Fibroblast of skin of right biceps (primary cell): ENCODE results near the gene SLC1A3.
"Not testable (repeated sequence)": the region's sequence is repeated elsewhere in the genome, so short reads cannot be mapped to it uniquely, and the experiment has no call there.

Source experiments
- DNase-seq: peaks from one replicate; pipeline ENCODE4 v3.0.0-alpha.2; 2013

Gene SLC1A3

DNA sequence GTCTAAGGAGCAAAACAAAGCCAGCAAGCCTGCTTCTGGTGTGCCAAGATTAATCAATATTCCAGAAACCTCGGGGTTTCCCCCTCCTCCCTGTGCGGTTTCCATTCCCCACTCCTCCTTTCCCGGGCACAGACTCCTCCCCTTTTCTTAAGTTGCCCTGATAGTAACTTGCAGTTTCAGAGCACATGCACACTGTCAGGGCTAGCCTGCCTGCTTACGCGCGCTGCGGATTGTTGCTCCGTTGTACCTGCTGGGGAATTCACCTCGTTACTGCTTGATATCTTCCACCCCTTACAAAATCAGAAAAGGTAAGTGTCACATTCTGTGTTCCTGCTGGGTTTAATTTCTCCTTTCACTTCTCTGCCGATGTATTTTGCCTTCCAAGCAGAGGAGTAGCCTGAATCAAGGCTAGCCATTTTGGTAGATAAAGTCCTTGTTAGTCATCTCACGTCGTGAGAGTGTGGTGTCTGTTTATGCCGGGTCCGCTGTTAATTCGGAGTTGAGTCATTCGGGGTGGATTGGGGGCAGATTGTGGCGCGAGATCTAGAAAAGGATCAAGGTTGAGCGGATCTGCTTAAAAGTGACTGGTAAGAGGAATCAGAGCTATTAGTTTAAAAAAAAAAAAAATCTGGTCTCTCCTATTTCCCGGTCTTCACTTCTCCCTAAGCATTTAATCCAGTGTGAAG is at the start of gene SLC1A3:
TSS of gene SLC1A3 (plus strand) at position 179 of the 686 bp plus-strand sequence. CDS start 1,818 bp downstream, outside the sequence.
- peak; percentile 88 for DNase-seq

DNA sequence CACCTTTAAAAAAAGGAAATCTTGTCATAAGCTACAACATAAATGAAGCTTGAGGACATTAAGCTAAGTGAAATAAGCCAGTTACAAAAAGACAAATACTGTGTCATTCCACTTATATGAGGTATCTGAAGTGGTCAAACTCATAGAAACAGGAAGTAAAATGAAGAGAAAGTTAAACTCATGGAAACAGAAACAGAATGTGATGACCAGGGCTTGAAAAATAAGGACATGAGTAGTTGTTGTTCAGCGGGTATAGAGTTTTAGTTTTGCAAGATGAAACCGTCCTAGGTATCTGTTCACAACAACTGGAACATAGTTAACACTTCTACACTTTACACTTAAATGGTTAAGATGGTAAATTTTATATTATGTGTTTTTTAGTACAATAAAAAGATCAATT is 47.8 kb upstream of the SLC1A3 start:
- no peak for DNase-seq

DNA sequence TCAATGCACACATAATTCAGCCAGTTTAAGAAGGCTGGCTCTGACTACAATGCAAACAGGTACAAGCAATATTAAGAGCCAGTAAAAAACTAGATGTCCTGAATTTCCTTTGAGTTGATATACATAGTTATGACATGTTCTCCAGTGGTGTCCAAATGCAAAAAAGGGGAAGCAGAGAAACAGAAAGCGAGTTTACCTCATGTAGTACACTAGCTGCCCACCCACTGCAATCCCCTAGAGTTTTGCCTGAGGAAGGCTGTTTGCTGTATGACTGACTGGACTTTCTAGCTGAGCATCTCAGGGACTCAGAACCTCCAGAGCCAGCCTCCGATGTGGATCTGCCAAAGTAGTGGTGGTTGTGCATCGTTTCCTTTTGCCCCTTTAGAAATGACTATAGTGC is 44.8 kb upstream of the SLC1A3 start:
- no peak for DNase-seq

DNA sequence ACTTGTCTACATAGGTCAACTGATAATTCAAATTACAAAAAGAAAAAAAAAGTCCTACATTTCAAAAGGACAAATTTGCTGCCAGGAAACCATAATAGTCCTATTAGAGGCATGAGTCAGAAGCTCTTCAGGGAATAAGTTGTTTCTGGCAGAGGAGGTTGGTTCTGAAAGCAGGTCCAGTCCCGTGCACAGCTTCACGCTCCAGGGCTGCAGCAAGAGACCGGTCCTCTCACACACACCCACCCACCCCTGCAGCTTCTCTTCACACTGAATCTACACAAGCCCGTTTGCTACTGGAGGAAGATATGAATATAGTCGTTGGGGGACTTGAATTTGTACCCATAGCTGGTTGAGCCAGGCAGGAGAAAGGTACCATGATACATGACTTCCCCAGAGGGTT is 36.9 kb upstream of the SLC1A3 start:
- DNase-seq: peak; percentile 71

DNA sequence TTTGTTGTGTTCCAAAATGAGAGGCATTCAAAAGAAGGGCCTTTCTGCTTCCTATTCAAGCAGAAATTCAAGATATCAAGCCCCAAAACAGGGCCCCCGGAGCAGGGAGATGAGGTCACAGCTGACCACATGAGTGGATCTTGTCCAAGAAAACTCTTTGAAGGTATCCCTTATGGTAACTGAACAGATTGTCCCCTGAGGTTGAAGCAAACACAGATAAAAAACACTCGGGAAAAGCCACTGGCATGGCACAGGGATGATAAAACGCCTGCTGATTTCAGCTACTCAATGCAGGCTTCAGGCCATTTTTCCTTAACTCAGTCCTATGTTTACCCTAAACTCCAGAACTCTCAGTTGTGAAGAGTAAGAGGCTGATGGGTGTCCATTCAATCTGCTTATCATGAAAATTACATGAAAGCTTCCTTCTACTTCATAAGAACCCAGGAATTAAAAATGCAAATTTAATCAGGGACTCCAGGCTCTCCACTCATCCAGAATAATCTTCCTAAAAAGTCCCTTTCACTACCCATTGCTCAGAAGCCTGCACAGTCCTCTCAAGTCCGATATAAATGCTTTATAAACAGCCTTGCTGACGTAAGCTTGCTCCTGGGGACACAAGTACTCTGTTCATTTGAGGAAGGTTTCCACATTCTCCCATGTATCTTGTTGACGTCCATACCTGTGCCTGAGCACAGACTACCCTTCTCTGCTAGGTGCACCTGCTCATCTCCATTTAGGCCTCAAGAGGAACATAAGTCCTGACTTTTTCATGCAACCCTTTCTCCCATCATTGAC is 35.9 kb upstream of the SLC1A3 start:
- peak; percentile 70 for DNase-seq

DNA sequence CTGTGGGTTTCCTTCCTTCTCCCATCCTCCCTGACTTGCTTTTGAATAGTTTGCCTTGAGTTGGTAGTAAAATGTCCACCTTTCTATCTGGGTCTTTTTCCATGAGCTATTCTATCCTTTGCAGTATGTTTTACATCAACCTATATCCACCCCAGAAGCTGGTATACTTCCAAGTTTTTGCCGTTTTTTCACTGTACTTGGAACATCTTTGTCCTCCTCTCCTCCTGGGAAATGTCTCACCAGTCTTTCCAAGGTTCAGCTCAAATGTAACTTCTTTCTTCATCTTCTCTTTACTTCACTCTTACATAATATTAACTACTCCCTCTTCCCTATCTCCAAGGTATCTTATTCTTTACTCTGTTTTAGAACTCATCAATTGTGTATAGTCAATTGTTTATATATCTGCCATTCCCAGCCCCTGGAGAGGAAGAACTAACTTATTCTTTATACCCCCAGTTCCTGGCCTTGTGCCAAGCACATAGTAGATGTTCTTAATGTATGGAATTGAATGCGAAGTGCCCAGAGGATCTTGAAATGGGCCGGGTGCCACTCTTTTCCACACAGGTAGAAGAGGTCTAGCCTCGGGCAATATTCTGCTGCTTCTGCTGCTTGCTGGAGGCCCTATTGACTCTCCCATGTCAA is 34.9 kb upstream of the SLC1A3 start:
- no peak for DNase-seq

DNA sequence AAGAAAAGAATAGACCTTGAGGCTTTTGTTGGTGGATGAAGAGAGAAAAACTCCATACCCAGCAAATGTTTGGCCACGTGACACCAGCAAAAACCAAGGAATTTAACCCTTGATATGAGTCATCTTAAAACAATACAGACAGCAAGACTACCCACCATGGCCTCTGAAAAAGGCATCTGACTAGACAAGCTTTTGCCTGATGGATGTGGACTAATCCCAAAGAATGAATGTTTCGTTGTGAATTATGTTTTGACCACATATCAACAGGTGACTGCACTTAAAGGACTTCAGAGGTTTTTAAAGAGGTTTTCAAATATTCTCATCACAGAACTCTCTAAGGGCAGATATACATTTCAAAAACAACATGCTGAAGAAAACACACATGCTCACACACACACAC is 33.0 kb upstream of the SLC1A3 start:
- DNase-seq: peak; percentile 95

DNA sequence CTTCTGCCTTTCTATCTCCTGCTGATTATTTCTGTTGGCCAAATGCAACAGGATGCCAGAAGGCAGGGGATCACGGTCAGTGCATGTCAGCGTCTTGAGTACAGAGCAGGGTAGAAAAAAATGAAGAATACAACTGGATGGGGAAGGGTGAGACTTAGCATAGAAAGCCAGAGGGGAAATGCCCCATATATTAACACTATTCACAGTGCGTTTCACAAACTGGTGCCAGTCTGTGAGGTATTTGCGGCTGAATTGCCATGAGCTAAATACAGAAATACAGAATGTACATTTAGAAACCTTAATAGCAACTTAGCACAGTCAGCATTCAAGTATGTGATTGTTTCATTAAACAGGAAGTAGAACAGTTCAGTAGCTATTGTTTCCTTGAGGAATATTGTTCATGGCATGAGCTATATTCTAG is 31.0 kb upstream of the SLC1A3 start:
- DNase-seq: peak; percentile 72

DNA sequence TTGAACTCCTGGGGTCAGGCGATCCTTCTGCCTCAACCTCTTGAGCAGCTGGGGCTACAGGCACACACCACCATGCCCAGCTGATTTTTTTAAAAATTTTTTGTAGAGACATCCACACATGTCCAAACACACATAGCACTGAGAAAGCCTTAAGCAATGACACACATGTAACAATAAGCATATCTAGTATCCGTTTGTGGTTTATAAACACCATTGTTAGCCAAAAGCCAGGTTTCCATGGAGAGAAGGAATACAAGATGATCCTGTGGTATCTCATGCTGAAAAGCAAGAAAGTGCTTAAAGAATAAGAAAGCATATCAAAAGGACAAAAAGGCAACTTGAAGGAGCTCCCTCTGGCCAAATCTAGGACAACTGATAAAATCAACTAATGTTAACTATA is 29.7 kb upstream of the SLC1A3 start:
- no peak for DNase-seq

DNA sequence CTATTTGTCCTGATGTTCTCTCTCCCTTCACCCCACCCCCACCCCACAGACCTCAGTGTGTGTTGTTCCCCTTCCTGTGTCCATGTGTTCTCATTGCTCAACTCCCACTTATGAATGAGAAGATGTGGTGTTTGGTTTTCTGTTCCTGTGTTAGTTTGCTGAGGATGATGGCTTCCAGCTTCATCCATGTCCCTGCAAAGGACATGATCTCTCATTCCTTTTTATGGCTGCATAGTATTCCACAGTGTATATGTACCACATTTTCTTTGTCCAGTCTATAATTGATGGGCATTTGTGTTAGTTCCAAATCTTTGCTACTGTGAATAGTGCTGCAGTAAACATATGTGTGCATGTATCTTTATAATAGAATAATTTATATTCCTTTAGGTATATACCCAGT is 26.5 kb upstream of the SLC1A3 start:
- DNase-seq: not testable (repeated sequence)

DNA sequence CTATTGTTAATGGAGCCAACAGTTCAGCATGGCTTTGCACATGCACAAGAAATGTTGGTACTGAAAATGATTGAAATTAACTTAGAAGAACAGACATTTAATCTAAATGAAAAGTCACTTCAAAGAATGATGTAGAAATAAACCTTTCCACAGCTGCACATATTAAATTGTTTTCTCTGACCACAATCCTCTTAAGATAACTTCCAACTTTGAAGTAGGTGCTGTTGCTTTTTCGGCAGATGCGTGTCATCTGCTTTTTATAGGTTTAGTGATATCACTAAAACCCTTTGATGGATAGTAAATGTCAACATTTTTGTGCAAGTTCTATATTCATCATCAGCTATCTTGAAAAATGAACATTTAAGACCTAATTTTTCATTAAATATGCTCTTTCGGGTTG is 25.3 kb upstream of the SLC1A3 start:
- no peak for DNase-seq

DNA sequence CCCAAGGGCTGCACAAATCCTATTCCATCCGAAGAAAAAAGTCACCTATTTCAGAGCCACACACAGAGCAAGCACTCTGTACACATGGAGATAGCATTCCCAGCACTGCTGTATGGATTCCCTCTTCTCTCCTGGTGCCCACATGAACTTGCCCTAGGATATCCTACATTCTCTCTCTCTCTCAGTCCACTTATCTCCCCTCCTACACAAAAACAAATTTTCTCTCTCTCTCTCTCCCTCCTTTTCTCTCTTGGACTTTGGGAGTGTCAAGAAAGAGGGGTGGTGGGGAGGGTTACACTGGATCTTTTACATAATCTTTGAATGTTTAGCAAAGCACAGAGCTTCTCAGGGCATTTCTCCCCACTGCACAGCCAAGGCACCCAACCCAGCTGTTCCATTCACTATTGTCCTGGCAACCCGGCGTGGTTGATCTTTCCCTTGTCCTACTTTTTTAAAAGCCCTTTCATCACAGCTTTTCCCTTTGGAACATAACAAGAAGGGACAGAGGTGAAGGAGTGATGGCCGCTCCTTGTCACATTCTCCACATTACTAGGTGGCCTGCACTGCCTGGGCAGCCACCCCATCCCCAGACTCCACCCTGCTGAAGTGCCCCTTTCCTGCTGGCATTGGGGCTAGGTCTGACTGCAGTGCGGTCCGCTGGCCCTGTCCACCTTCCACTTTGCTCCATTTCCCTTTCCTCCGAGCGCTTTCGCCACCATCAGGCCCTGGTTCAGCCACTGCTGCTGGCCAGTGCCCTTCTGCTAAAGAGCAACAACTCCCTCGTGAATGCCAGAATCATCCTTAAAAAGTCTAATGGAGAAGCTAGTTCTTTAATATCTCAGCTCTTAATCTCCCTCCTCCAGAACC is 22.2 kb upstream of the SLC1A3 start:
- no peak for DNase-seq

DNA sequence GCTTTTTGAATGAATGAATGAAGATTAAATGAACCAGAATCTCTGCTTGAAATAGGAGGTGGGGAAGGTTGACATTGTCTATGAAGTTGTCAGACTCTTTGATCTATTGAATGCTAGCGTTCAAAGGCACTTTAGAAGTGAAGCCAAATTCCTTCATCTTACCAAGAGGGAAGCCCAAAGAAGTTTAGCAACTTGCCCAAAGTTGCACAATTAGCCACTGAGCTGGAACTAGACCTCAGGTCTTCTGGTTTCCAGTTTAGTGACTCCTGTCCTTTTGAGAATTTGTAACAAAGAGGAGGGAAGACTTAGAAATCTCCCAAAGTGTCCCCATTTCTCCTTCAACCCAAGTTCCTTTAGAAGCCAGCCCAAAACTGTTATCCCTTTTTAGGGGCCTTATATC is 20.7 kb upstream of the SLC1A3 start:
- no peak for DNase-seq

DNA sequence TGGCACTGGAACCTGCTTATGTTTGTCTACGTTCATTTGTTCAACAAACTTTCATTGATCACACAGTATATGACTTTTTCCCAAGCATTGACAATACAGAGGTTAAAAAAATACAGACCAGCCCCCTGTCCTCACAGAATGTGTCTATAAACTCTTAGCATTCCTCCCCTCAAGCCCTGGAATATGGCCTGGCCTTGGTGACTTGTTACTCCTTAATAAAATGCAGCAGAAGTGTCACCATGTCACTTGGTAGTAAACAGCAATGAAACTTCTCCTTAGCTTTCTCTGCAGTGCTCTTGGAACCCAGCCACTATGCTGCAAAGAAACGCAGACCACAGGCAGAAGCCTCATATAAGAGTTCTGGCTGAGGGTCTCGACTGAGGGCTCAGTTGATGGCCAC is 19.1 kb upstream of the SLC1A3 start:
- DNase-seq: no peak

DNA sequence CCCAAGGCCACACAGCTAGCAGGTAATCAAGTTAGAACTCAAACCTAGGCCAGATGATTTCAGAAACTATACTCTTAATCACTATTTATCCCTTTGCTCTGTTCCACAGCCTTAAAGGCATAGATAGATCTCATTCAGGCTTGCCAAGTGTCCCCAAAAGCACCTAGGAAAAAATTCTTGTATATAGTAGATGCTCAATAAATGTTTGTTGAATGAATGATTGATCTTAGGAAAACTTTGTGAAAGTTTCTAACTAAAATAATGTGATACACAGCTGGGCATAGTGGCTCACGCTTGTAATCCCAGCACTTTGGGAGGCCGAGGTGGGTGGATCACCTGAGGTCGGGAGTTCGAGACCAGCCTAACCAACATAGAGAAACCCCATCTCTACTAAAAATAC is 16.7 kb upstream of the SLC1A3 start:
- not testable (repeated sequence) for DNase-seq

DNA sequence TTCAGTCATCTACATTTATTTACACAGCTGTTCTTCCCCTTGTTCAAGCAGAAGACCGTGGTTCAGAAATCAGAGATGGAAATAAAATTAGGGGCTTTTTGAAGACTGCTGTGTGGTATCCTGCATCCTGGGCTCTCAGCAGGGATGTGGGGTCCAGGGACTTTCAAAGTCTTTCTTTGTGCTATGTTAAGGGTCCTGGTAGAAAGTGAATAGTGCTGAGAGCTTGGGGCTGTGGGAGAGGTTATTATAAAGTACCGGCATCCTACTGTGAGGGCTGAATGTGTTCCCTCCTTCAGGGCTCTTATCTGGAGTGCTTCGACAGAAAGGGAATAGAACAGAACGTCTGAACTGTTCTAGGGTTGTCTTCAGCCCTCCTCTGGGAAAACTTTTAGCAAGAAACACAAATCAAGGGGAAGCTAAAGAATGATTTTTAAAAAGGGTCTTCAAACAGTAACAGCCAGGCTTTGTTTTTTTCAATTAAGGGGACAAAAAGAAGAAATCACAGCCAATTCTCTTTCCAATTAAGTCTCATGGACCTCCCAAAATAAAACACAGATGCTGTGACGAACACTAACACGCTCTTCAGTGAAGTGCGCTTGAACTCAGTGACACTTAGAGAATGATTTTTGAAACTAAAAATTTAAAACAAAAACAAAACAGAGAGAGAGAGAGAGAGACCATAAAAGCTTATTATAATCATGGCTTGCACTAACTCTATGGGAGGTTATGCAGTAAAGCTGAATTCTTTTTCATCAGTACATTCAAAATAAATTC is 15.7 kb upstream of the SLC1A3 start:
- no peak for DNase-seq

DNA sequence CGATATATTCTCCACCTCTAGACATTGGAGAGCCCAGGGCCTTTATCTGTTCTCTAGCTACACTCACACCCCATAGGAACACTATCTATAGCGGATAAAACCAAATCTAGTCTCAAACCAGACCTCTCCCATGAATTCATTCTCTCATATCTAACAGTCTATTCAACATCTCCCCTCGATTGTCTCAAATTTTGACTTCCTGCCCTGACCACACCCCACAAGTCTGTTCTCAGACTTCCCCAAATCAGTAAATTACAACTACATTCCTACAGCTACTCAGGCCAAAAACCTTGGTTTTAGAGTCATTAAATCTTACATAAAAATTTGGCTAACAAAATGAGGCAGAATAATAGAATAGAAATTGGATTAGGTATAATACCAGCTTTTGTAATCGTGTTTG is 12.5 kb upstream of the SLC1A3 start:
- DNase-seq: no peak

DNA sequence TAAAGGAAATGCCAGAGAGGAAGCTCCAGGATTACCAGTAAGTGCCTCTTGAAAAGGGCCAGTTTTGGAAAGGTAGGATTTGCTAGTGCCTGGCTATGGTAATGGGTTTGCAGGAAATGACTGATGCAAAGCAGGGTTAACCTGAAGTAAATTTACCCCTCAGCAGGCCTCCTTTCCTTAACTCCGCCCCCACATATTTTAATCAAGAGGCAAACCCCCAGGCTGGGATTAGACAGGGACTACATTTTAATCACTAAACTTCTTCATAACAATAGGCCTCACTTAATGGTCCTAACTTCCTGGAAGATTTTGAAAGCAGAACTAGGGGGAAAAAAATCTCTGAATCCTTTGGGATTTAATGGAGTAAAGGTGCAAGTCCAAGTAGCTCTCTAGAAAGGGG is 10.2 kb upstream of the SLC1A3 start:
- DNase-seq: no peak

DNA sequence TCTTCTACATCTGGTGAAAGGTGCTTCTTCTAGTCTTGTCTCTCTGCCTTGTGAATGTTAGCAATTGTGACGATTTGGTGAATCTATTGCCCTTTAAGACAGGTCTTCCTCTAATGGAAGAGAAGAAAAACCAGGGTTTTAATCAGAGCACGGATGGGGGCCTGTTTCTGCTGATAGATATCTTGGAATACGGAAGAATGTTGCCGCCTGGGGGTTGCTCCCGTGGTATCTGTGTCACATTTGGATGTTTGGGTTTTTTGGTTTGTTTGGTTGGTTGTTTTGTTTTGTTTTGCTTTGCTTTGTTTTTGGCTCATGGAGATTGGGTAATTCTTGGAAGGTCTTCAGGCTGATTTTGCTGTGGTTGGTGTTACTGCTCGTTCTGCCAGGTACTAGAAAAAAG is 9.7 kb upstream of the SLC1A3 start:
- DNase-seq: no peak

DNA sequence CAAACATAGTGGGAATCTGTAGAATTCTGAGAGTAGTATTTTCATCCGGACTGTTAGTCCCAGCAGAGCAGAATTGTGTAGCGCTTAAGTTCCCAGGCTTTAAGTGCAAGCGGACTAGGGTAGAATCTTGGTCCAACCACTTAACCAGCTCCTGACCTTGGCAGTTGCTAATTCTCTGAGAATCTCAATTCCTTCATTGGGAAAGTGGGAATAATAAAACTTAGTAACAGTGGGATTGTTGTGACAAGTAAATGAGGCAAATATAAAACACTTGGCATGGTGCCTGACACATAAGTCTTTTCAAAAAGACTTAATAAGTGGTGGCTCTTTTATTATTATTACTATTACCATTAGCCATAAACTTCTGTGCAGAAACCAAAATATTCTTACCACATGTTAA is 8.4 kb upstream of the SLC1A3 start:
- no peak for DNase-seq

DNA sequence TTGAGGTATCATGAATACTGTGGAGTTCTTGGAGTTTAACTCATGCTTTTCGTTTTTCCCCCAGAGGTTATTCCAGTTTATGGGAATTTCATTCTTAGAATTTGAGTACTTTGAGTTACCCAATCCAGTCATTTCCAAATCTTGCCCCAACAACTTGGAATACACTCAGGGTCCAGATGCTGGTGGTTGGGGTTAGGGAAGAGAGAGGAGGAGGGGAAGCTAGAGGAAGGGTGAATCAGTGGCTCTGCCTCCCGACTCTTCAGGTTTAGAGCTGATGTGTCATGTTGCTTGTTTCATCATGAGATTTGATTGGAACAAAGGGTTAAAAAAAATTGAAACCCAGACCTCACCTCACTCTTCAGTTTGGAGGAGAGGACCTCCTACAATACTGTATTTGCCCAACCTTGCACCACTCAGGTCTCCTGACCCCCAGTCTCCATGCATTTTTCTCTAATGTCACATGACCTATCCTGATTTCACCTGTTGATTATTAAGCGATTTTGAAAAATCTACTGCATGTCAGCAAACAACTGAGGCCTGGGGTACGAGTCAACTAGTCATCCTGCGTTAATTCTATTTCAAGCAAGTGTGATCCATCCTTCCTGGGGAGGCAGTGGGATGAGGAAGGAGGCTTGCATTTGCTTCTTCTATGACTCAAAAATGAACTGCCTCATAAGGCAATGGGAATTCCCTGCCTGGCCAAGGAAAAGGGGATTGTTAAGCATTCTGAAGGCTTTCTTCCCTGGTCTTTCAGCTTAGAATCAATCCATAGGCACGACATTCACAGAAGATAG is 6.2 kb upstream of the SLC1A3 start:
- DNase-seq: peak; percentile 89
